Smooth muscle cell (in vitro differentiated cells): ENCODE results near the gene SIM2. TPM values are rescaled to one million over a fixed set of nuclear protein-coding genes. Genes with fewer than 3 reads are reported as not detected.

ENCODE experiments used
- DNase-seq: peaks from one replicate; lab custom pipeline; 2025; ENCODE audit not compliant: unreplicated experiment; lab: John Stamatoyannopoulos, UW
- H2AFZ ChIP-seq: fragments of 200-600 bp; sonication (generic); 2 replicates; pipeline ENCODE4 v1.6.0; 2016; ENCODE audit warnings: antibody characterized with exemption, low read depth, mild to moderate bottlenecking
- H3F3A ChIP-seq: fragments of 200-600 bp; sonication (generic); 2 replicates; pipeline ENCODE4 v1.6.0; 2017; ENCODE audit warnings: antibody characterized with exemption, low read depth
- H3K27ac ChIP-seq: fragments of 200-600 bp; sonication (generic); 2 replicates; pipeline ENCODE4 v1.5.1; 2016; ENCODE audit warnings: low read depth, mild to moderate bottlenecking
- H3K27me3 ChIP-seq: fragments of 200-600 bp; sonication (generic); 2 replicates; pipeline ENCODE4 v1.6.1; 2016; ENCODE audit warnings: low read depth, mild to moderate bottlenecking
- H3K36me3 ChIP-seq: fragments of 200-600 bp; sonication (generic); 2 replicates; pipeline ENCODE4 v1.5.1; 2016; ENCODE audit warnings: low read depth
- H3K4me1 ChIP-seq: fragments of 200-600 bp; sonication (generic); 2 replicates; pipeline ENCODE4 v1.5.1; 2016; ENCODE audit warnings: low read depth
- H3K4me2 ChIP-seq: fragments of 200-600 bp; sonication (generic); 2 replicates; pipeline ENCODE4 v1.6.0; 2016; ENCODE audit warnings: mild to moderate bottlenecking
- H3K4me3 ChIP-seq: fragments of 200-600 bp; sonication (generic); 2 replicates; pipeline ENCODE4 v1.5.1; 2016; ENCODE audit warnings: mild to moderate bottlenecking
- H3K79me2 ChIP-seq: fragments of 200-600 bp; sonication (generic); 2 replicates; pipeline ENCODE4 v1.6.0; 2016; ENCODE audit warnings: low read depth, mild to moderate bottlenecking
- H3K9ac ChIP-seq: fragments of 200-600 bp; sonication (generic); 2 replicates; pipeline ENCODE4 v1.6.0; 2016; ENCODE audit warnings: low read depth
- H3K9me3 ChIP-seq: fragments of 200-600 bp; sonication (generic); replicated peaks from 2 replicates; pipeline ENCODE4 v1.5.1; 2016; ENCODE audit warnings: low read depth
- H4K20me1 ChIP-seq: fragments of 200-600 bp; sonication (generic); 2 replicates; pipeline ENCODE4 v1.6.0; 2016; ENCODE audit warnings: low read depth
- WGBS: methylation state at CpG from one replicate; pipeline ENCODE4 v1.1.7; 2016; ENCODE audit warnings: low lambda C conversion rate; 5-methylcytosine and 5-hydroxymethylcytosine counted together
- polyA plus RNA-seq: library from polyadenylated mRNA; unstranded; fragments of >200 nt; fragmentation: Nextera tagmentation; extraction: Ambion mirVana; gene quantifications from 2 replicates; pipeline ENCODE4 v1.2.1, GENCODE V29; 2016
- total RNA-seq: library from RNA; depleted of rRNA; stranded (reverse); fragments of >200 nt; gene quantifications from 2 replicates; pipeline ENCODE4 v1.2.3, GENCODE V29; 2014
- TF ChIP-seq, protein P1 (sequence below): fragments of 200-600 bp; sonication (generic); IDR thresholded peaks from 2 replicates; pipeline ENCODE4 v1.5.1; 2017; ENCODE audit warnings: borderline replicate concordance, mild to moderate bottlenecking, antibody characterized with exemption; ENCODE audit not compliant: insufficient read depth, poor library complexity, severe bottlenecking

Gene SIM2
- total and polyA plus RNA-seq, 2 experiments from 2014 or later: 0.25 TPM; not detected in 1

DNA sequence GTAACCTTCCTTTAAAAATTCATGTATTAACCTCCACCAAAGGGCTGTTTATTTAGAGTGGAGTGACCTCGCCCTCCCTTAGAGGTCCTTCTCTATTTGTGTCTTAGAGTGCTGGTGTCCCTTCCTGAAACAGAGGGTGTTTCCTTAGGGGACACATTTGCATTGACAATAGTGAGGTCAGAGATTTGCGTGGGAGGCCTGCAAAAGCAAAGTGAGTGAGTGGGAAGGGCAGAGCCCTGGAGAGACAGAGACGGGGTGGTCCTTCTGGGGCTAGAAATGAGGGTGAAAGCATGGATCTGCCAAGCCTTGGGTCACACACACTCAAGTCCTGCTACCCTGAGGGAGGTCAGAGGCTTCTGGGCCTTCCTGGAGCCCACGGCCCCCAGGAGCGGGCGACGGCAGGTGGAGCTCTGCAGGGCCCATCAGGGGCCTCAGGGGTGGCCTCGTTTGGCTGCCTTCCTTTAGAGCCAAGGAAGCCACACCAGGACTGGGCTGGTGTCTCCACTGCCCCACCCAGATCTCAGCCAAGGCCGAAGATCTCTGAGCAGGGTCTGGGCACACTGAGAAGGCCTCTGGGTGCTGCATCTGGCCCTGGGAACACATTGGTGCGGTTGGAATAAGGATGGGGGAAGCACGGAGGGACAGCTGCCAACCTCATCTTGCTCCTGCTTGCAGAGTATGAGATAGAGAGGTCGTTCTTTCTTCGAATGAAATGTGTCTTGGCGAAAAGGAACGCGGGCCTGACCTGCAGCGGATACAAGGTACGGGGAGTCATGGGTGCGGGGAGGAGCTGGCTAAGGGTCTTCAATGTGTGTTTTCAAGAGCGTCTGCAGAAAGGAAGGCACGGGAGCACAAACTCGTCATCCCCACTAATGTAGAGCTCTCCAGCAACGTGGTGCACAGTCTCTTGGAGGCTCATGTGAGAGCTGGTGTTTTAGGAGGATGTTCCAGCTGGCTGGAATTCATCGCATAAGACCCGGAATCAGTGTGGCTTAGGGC lies 23.8 kb downstream of the SIM2 start:
- H3F3A ChIP-seq: no peaks in the 10 kb centered on the region
- no peak overlapping the region for H3K9ac ChIP-seq
- TF ChIP-seq, protein P1, sequence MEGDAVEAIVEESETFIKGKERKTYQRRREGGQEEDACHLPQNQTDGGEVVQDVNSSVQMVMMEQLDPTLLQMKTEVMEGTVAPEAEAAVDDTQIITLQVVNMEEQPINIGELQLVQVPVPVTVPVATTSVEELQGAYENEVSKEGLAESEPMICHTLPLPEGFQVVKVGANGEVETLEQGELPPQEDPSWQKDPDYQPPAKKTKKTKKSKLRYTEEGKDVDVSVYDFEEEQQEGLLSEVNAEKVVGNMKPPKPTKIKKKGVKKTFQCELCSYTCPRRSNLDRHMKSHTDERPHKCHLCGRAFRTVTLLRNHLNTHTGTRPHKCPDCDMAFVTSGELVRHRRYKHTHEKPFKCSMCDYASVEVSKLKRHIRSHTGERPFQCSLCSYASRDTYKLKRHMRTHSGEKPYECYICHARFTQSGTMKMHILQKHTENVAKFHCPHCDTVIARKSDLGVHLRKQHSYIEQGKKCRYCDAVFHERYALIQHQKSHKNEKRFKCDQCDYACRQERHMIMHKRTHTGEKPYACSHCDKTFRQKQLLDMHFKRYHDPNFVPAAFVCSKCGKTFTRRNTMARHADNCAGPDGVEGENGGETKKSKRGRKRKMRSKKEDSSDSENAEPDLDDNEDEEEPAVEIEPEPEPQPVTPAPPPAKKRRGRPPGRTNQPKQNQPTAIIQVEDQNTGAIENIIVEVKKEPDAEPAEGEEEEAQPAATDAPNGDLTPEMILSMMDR: no peak
- no peak overlapping the region for H2AFZ ChIP-seq
- H3K4me3 ChIP-seq: no peak overlapping the region
- no peaks in the 10 kb centered on the region for H3K36me3 ChIP-seq
- WGBS: 94% methylated on average over 25 of the region's 25 CpGs
- H3K9me3 ChIP-seq: no peaks in the 10 kb centered on the region
- no peak for DNase-seq
- no peak overlapping the region for H3K4me2 ChIP-seq
- no peak overlapping the region for H3K27ac ChIP-seq
- H4K20me1 ChIP-seq: no peaks in the 10 kb centered on the region
- H3K4me1 ChIP-seq: no peaks in the 10 kb centered on the region
- H3K27me3 ChIP-seq: peaks cover 3% of the 10 kb centered on the region
- H3K79me2 ChIP-seq: no peaks in the 10 kb centered on the region

DNA sequence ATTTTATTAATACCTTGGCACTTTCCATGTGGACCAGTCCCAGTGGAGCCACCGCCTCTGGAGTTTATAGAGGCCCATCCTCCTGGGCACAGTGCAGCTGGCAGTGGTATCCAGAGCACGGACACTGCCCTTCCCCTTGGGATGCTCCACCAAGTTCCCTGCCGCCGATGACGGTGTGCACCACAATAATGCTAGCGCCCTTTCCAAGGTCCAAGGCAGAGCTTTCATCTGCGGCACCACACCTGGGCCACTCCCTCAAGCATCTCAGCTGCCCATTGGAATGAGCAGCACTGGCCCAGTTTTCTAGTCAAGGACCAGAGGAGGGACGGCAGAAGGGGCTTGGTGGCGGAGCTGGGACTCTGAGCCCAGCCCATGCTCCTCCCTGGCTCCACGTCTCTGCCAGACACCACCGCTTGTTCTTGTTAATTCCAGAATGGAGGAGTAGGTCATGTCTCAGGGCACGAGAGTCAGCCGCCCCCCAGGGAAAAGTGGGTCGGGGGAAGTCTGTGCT lies 24.5 kb downstream of the SIM2 start:
- H4K20me1 ChIP-seq: no peaks in the 10 kb centered on the region
- no peak overlapping the region for H2AFZ ChIP-seq
- peaks cover 3% of the 10 kb centered on the region for H3K27me3 ChIP-seq
- H3K9ac ChIP-seq: no peak overlapping the region
- H3F3A ChIP-seq: no peaks in the 10 kb centered on the region
- no peaks in the 10 kb centered on the region for H3K36me3 ChIP-seq
- DNase-seq: no peak
- no peak overlapping the region for H3K4me3 ChIP-seq
- TF ChIP-seq, protein P1: no peak
- no peaks in the 10 kb centered on the region for H3K4me1 ChIP-seq
- no peak overlapping the region for H3K4me2 ChIP-seq
- no peaks in the 10 kb centered on the region for H3K79me2 ChIP-seq
- H3K9me3 ChIP-seq: no peaks in the 10 kb centered on the region
- 92% methylated on average over 14 of the region's 14 CpGs for WGBS
- H3K27ac ChIP-seq: no peak overlapping the region

DNA sequence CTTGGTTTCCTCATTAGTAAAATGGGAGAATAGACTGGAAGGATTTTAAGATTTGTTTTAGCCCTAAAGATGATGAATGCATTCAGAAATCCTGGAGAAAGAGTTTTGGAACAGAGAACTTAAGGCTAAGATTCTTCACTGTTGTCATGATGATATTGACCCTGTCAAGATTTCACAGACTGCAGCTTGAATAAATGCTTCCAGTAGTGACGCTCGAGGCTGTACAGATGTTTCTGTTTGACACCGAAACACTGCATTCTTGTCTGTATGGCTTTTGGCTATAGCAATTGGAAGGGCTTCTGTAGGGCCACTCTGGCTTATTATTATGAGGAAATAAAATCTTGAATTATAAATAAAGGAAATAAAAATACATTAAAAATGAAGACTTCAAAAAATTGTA lies 25.7 kb downstream of the SIM2 start:
- Histone ChIP-seq H3K27me3 (peaks cover 3% of the 10 kb centered on the region), H3K4me3 (no peak overlapping the region), H3K9me3 (no peaks in the 10 kb centered on the region), H3K9ac (no peak overlapping the region), H2AFZ (no peak overlapping the region), H3F3A (no peaks in the 10 kb centered on the region), H3K36me3 (no peaks in the 10 kb centered on the region), H3K79me2 (no peaks in the 10 kb centered on the region), H3K4me1 (no peaks in the 10 kb centered on the region), H3K4me2 (no peak overlapping the region), H3K27ac (no peak overlapping the region), H4K20me1 (no peaks in the 10 kb centered on the region)
- no peak for DNase-seq
- 86% methylated on average over 3 of the region's 3 CpGs for WGBS
- TF ChIP-seq, protein P1: no peak
